GM10248 (cell line): ENCODE measurements around the gene GFRA1.

Experiments
- CTCF ChIA-PET: fragments of 300-600 bp; sonication (Branson Sonifier 250); formaldehyde crosslinking; extraction: SDS; loops from one replicate; lab custom pipeline; 2021; ENCODE audit warnings: antibody characterized with exemption; lab: Yijun Ruan, JAX
- POLR2A ChIA-PET: fragments of 350-650 bp; sonication (Branson Sonifier 250); formaldehyde crosslinking; extraction: SDS; loops from one replicate; lab custom pipeline; 2020; ENCODE audit warnings: antibody characterized with exemption; lab: Yijun Ruan, JAX
- DNase-seq: peaks from one replicate; pipeline ENCODE4 v3.0.0; 2012; ENCODE audit errors: extremely low spot score
- TF ChIP-seq, protein P1 (sequence below): IDR thresholded peaks from 2 replicates; pipeline ENCODE4 v1.5.1; 2012; ENCODE audit warnings: mild to moderate bottlenecking, low read depth; ENCODE audit errors: extremely low read depth, missing control alignments, control extremely low read depth

Gene GFRA1

DNA sequence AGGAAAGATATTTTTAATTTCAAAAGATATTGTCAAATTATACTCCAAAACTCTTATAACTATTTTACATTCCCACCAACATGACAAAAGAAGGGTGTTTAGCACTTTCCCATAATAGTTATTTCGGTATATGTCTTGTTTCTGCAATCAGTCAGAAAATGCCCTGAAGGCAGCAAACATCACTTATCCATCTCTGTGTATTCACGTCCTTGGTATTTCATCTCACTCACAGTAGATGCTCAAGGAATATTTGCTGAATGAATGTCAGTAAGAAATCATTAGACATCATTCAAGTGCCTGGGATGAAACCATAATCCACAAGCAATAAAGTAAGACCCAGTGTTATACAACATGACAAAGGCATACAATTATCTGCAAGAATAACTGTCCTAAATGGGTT, 112.7 kb downstream of the GFRA1 start:
- POLR2A ChIA-PET: no interaction called here
- DNase-seq: no peak
- TF ChIP-seq, protein P1, sequence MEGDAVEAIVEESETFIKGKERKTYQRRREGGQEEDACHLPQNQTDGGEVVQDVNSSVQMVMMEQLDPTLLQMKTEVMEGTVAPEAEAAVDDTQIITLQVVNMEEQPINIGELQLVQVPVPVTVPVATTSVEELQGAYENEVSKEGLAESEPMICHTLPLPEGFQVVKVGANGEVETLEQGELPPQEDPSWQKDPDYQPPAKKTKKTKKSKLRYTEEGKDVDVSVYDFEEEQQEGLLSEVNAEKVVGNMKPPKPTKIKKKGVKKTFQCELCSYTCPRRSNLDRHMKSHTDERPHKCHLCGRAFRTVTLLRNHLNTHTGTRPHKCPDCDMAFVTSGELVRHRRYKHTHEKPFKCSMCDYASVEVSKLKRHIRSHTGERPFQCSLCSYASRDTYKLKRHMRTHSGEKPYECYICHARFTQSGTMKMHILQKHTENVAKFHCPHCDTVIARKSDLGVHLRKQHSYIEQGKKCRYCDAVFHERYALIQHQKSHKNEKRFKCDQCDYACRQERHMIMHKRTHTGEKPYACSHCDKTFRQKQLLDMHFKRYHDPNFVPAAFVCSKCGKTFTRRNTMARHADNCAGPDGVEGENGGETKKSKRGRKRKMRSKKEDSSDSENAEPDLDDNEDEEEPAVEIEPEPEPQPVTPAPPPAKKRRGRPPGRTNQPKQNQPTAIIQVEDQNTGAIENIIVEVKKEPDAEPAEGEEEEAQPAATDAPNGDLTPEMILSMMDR: no peak
- CTCF ChIA-PET: no interaction called here

DNA sequence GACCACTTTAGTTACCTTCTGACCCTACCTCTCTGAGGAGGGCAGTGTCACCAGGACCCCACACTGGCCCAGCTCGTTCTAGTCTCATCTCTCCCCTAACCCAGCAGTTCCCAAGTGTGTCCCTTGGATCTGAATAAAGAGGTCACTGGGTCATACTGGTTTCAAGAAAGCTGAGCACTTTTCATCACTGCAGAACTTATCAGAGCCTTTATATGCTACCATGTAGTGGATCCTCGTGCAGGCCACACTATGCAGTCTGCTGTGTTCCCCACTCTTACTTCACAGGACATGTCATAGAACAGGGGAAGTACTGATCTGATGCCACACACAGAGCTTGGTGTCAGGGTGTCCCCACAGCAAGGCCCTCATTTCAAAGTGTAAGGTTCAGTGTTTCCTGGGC, 113.8 kb downstream of the GFRA1 start:
- CTCF ChIA-PET: no interaction called here

DNA sequence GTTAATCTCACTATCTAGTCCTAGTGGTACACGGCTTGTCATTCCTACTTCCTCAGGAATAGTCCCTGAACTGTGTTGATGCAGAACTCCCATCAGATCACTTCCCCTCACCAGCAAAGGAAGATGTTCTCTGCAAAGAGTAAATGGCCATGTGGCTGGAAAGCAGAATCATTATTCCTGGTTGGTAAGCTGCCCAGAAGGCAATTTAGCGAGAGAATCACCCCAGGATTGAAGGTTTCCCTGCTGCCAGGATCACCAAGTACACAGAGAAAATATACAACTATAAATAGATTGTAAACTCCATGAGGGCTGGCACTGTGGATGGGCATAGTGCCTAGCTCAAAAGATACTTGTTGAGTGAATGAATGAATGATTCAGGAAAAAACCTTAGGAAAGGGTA, 115.0 kb downstream of the GFRA1 start:
- POLR2A ChIA-PET: no interaction called here
- no peak for DNase-seq
- TF ChIP-seq, protein P1: no peak
- CTCF ChIA-PET: interaction anchor here (1.9 kb wide), 1 partner anchor 11 kb away, joined by 9 read pairs; no protein-coding TSS in a partner anchor

More for the DNA sequence above, 113.8 kb downstream of the GFRA1 start:
- no peak for DNase-seq
- TF ChIP-seq, protein P1: no peak
- POLR2A ChIA-PET: no interaction called here

DNA sequence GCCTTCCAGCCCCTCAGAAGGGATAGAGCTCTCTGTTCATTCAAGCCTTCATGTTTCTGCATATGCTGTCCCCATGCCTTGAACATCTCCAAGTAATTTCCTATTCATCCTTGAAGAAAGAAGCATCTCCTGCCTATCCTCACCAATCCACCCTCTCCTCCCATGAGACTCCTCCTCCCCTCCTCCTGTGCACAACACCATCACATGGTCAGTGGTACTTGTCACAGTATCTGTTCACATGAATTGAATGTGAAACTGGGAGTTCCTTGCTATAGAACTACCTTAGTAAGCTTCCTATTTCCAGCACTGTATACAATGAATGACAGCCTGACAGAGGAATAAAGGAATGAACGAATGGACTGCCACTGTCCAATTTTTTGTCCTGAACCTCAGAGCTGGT, 115.5 kb downstream of the GFRA1 start:
- ChIA-PET POLR2A (interaction anchor here (0.6 kb wide), 1 partner anchor 1063 kb away, joined by 3 read pairs; no protein-coding TSS in a partner anchor), CTCF (interaction anchor here (1.9 kb wide), 1 partner anchor 10 kb away, joined by 9 read pairs; no protein-coding TSS in a partner anchor)
- DNase-seq: no peak
- TF ChIP-seq, protein P1: no peak

DNA sequence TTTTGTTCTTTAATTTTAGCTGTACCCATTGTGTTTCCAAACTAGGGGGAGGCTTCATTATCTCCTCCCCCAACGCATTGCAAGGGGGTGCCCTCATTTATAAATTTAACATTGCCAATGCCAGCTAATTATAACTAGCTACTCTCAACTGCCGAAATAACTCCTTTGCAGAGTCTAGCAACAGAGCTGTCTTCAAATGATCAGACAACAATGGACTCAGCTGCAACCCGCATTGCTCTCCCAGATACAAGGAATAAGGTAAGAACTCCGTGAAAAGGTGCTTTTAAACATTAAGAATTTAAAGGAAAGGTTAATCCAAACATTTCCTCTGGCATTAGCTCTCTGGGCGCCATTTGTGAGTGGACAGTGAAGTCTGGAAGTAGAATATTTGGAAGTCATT, 116.2 kb downstream of the GFRA1 start:
- no peak for DNase-seq
- ChIA-PET POLR2A (interaction anchor here (0.6 kb wide), 1 partner anchor 1063 kb away, joined by 3 read pairs; no protein-coding TSS in a partner anchor), CTCF (interaction anchor here (1.9 kb wide), 1 partner anchor 9 kb away, joined by 9 read pairs; no protein-coding TSS in a partner anchor)
- TF ChIP-seq, protein P1: no peak

DNA sequence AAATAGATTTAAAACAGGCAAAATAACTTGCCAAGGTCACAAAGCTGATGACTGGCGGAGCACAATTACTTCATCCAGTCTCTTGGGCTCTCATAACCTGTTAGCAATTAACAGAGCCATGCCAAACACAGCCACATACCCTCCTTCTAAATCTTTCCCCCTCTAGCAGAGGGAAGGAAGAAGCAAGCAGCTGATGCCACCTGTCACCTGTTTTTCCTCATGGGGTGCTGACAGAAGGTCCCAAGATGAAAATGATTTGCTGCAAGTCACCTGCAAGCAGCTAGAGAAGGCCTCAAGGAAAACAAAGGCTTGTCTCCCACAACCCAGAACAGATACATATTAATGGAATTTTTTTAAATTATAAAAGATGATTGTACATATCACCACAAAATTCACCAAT, 117.8 kb downstream of the GFRA1 start:
- no peak for DNase-seq
- TF ChIP-seq, protein P1: no peak
- POLR2A ChIA-PET: no interaction called here
- CTCF ChIA-PET: no interaction called here
